ENCODE results near the gene FFAR1. TPM values are rescaled to one million over a fixed set of nuclear protein-coding genes. Genes with fewer than 3 reads are reported as not detected.
A peak's percentile ranks its signal among the peaks of the same experiment; 100 is the strongest.

FFAR1 gene
- polyA plus RNA-seq, 1 experiment, result not detected

GRCh38 chr19:35352177-35352447, 4.4 kb downstream of the FFAR1 start:
- ChIA-PET CTCF (interaction anchor here (0.6 to 4.2 kb wide), 14 partner anchors 13 to 361 kb away, joined by 3 to 36 read pairs (median 4); partner anchors contain the start of gene HAUS5), POLR2A (no interaction called here)
- H3K27me3 ChIP-seq (ENCODE audit: control insufficient read depth, insufficient read depth, low read length), result peaks cover 2% of the 10 kb centered on the region; the same call in 1 of the 2 replicates
- no peaks in the 10 kb centered on the region for H3K36me3 ChIP-seq (ENCODE audit: control insufficient read depth, insufficient read depth, low read length)
- DNase-seq (ENCODE audit: low read depth), result no peak
- TF ChIP-seq CTCF (IDR thresholded peaks at IDR 0.05; ENCODE audit: insufficient read depth, low read depth, low read length), result no peak
- no peak overlapping the region for H3K4me3 ChIP-seq (ENCODE audit: low read depth, low read length)

- peak; percentile 3 for DNase-seq (ENCODE audit: low read depth)
- ChIA-PET CTCF (interaction anchor here (0.6 to 4.2 kb wide), 25 partner anchors 9 to 361 kb away, joined by 3 to 36 read pairs (median 4); partner anchors contain the start of gene HAUS5), POLR2A (no interaction called here)
- peaks cover 2% of the 10 kb centered on the region; the same call in 1 of the 2 replicates for H3K27me3 ChIP-seq (ENCODE audit: control insufficient read depth, insufficient read depth, low read length)
- no peak overlapping the region for H3K4me3 ChIP-seq (ENCODE audit: low read depth, low read length)
- no peaks in the 10 kb centered on the region for H3K36me3 ChIP-seq (ENCODE audit: control insufficient read depth, insufficient read depth, low read length)
- TF ChIP-seq CTCF (IDR thresholded peaks at IDR 0.05; ENCODE audit: insufficient read depth, low read depth, low read length), result peak; percentile 80
Measured at GRCh38 chr19:35352448-35353304, 5.0 kb downstream of the FFAR1 start.

- Histone ChIP-seq H3K36me3 (ENCODE audit: control insufficient read depth, insufficient read depth, low read length) (no peaks in the 10 kb centered on the region), H3K4me3 (ENCODE audit: low read depth, low read length) (no peak overlapping the region), H3K27me3 (ENCODE audit: control insufficient read depth, insufficient read depth, low read length) (peaks cover 2% of the 10 kb centered on the region; the same call in 1 of the 2 replicates)
- DNase-seq (ENCODE audit: low read depth), result no peak
- POLR2A ChIA-PET, result no interaction called here
- CTCF ChIA-PET, result interaction anchor here (0.7 to 4.2 kb wide), 18 partner anchors 8 to 360 kb away, joined by 3 to 36 read pairs (median 4); no protein-coding TSS in a partner anchor
- TF ChIP-seq CTCF (IDR thresholded peaks at IDR 0.05; ENCODE audit: insufficient read depth, low read depth, low read length), result no peak
Measured at GRCh38 chr19:35353635-35354034, 5.9 kb downstream of the FFAR1 start.

GRCh38 chr19:35354898-35355297, 7.2 kb downstream of the FFAR1 start:
- H3K4me3 ChIP-seq (ENCODE audit: low read depth, low read length), result no peak overlapping the region
- DNase-seq (ENCODE audit: low read depth), result no peak
- H3K27me3 ChIP-seq (ENCODE audit: control insufficient read depth, insufficient read depth, low read length), result peaks cover 2% of the 10 kb centered on the region; the same call in 1 of the 2 replicates
- H3K36me3 ChIP-seq (ENCODE audit: control insufficient read depth, insufficient read depth, low read length), result no peaks in the 10 kb centered on the region
- ChIA-PET POLR2A (no interaction called here), CTCF (interaction anchor here (0.6 to 4.2 kb wide), 4 partner anchors 10 to 465 kb away, joined by 4 to 36 read pairs (median 11); no protein-coding TSS in a partner anchor)
- no peak for TF ChIP-seq CTCF (IDR thresholded peaks at IDR 0.05; ENCODE audit: insufficient read depth, low read depth, low read length)

GRCh38 chr19:35355791-35356460, 8.2 kb downstream of the FFAR1 start:
- Histone ChIP-seq H3K36me3 (ENCODE audit: control insufficient read depth, insufficient read depth, low read length) (no peaks in the 10 kb centered on the region), H3K4me3 (ENCODE audit: low read depth, low read length) (no peak overlapping the region), H3K27me3 (ENCODE audit: control insufficient read depth, insufficient read depth, low read length) (peaks cover 2% of the 10 kb centered on the region; the same call in 1 of the 2 replicates)
- ChIA-PET POLR2A (no interaction called here), CTCF (interaction anchor here (4.2 kb wide), 1 partner anchor 140 kb away, joined by 36 read pairs; no protein-coding TSS in a partner anchor)
- no peak for DNase-seq (ENCODE audit: low read depth)
- no peak for TF ChIP-seq CTCF (IDR thresholded peaks at IDR 0.05; ENCODE audit: insufficient read depth, low read depth, low read length)
